ENCODE results near the gene OR6Y1.
A peak's percentile ranks its signal among the peaks of the same experiment; 100 is the strongest.

- TF ChIP-seq POLR2AphosphoS5 (IDR thresholded peaks at IDR 0.05; ENCODE audit: low read depth) (no peak), EZH2 (IDR thresholded peaks at IDR 0.05; ENCODE audit: low read depth, unreplicated experiment) (no peak), ZNF114 (CRISPR knock-in tag; IDR thresholded peaks at IDR 0.05) (no peak), CTCF (conservative IDR thresholded peaks at IDR 0.05; ENCODE audit: low read depth in 2 of 2) (peak; percentile 63 to 83), EZH2phosphoT487 (IDR thresholded peaks at IDR 0.05; ENCODE audit: unreplicated experiment) (no peak), ETS1 (IDR thresholded peaks at IDR 0.05) (no peak), CREB1 (CRISPR knock-in tag; IDR thresholded peaks at IDR 0.05; ENCODE audit: low read depth) (no peak)
- TF ChIP-seq, protein P1, sequence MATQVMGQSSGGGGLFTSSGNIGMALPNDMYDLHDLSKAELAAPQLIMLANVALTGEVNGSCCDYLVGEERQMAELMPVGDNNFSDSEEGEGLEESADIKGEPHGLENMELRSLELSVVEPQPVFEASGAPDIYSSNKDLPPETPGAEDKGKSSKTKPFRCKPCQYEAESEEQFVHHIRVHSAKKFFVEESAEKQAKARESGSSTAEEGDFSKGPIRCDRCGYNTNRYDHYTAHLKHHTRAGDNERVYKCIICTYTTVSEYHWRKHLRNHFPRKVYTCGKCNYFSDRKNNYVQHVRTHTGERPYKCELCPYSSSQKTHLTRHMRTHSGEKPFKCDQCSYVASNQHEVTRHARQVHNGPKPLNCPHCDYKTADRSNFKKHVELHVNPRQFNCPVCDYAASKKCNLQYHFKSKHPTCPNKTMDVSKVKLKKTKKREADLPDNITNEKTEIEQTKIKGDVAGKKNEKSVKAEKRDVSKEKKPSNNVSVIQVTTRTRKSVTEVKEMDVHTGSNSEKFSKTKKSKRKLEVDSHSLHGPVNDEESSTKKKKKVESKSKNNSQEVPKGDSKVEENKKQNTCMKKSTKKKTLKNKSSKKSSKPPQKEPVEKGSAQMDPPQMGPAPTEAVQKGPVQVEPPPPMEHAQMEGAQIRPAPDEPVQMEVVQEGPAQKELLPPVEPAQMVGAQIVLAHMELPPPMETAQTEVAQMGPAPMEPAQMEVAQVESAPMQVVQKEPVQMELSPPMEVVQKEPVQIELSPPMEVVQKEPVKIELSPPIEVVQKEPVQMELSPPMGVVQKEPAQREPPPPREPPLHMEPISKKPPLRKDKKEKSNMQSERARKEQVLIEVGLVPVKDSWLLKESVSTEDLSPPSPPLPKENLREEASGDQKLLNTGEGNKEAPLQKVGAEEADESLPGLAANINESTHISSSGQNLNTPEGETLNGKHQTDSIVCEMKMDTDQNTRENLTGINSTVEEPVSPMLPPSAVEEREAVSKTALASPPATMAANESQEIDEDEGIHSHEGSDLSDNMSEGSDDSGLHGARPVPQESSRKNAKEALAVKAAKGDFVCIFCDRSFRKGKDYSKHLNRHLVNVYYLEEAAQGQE (IDR thresholded peaks at IDR 0.05; ENCODE audit: unreplicated experiment) = no peak
These were observed 26.9 kb downstream of the OR6Y1 start for GRCh38 chr1:158527190-158527815.

Data from GM23338 (cell line).